SK-N-SH treated with all-trans-retinoic acid at 6 μM for 48 hours (cell line): ENCODE results near the gene MRPL28.

Source experiments
- ARNTL ChIP-seq: fragments of 450-650 bp; formaldehyde crosslinking; IDR thresholded peaks from 2 replicates; pipeline ENCODE4 v1.5.0; 2020; ENCODE audit warnings: low read depth, mild to moderate bottlenecking, moderate library complexity, borderline replicate concordance
- CSDC2 ChIP-seq: fragments of 250-450 bp; sonication (Bioruptor Pico); IDR thresholded peaks from 2 replicates; pipeline ENCODE4 v1.5.0; 2020; ENCODE audit warnings: mild to moderate bottlenecking, moderate library complexity
- ESRRG ChIP-seq: fragments of 250-450 bp; sonication (Bioruptor Pico); IDR thresholded peaks from 2 replicates; pipeline ENCODE4 v1.6.1; 2021; ENCODE audit warnings: mild to moderate bottlenecking
- TF ChIP-seq, protein P1 (sequence below): fragments of 250-450 bp; sonication (Bioruptor Pico); IDR thresholded peaks from 2 replicates; pipeline ENCODE4 v1.5.0; 2020; ENCODE audit warnings: mild to moderate bottlenecking, moderate library complexity
- TF ChIP-seq, protein P2 (sequence below): fragments of 250-450 bp; sonication (Bioruptor Pico); IDR thresholded peaks from 2 replicates; pipeline ENCODE4 v1.5.1; 2020; ENCODE audit warnings: low read depth, mild to moderate bottlenecking, moderate library complexity

DNA sequence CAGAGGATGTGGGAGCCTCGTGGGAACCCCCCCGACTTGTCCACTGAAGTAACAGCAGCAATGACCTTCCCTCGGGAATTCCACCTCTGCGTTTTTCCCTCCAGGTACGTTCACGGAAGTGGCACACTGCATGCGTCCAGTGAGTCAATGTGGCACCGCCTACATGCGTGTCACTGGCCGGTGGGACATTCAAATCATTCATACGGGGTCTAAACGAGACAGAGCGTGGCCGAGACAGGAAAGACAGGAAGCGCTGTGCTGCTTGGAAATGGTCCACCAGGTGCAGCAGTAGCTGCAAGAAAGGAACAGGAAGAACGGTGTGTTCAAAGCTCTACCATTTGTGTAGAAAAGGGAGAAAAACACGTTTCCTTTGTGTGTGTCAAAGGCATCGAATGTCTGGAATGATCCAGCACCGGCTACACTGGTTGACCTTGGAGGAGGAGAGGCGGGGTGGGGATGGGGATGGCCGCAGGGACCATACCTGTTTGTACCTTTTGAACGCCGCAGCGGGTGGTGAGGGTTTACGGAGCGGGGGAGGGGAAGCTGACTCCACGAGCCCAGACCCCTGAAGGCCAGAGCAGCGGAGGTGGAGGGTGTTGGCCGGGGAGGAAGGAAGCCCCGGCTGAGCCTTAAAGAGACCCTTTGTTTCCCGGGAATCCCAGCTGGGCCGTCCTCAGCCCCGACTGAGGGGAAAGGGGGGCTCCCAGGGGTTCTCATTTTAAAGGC lies 13.2 kb upstream of the MRPL28 start:
- no peak for TF ChIP-seq CSDC2 (CRISPR knock-in tag)
- TF ChIP-seq, protein P1, sequence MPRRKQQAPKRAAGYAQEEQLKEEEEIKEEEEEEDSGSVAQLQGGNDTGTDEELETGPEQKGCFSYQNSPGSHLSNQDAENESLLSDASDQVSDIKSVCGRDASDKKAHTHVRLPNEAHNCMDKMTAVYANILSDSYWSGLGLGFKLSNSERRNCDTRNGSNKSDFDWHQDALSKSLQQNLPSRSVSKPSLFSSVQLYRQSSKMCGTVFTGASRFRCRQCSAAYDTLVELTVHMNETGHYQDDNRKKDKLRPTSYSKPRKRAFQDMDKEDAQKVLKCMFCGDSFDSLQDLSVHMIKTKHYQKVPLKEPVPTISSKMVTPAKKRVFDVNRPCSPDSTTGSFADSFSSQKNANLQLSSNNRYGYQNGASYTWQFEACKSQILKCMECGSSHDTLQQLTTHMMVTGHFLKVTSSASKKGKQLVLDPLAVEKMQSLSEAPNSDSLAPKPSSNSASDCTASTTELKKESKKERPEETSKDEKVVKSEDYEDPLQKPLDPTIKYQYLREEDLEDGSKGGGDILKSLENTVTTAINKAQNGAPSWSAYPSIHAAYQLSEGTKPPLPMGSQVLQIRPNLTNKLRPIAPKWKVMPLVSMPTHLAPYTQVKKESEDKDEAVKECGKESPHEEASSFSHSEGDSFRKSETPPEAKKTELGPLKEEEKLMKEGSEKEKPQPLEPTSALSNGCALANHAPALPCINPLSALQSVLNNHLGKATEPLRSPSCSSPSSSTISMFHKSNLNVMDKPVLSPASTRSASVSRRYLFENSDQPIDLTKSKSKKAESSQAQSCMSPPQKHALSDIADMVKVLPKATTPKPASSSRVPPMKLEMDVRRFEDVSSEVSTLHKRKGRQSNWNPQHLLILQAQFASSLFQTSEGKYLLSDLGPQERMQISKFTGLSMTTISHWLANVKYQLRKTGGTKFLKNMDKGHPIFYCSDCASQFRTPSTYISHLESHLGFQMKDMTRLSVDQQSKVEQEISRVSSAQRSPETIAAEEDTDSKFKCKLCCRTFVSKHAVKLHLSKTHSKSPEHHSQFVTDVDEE, result no peak
- no peak for TF ChIP-seq ESRRG (CRISPR knock-in tag)
- TF ChIP-seq ARNTL (CRISPR knock-in tag), result no peak
- TF ChIP-seq, protein P2, sequence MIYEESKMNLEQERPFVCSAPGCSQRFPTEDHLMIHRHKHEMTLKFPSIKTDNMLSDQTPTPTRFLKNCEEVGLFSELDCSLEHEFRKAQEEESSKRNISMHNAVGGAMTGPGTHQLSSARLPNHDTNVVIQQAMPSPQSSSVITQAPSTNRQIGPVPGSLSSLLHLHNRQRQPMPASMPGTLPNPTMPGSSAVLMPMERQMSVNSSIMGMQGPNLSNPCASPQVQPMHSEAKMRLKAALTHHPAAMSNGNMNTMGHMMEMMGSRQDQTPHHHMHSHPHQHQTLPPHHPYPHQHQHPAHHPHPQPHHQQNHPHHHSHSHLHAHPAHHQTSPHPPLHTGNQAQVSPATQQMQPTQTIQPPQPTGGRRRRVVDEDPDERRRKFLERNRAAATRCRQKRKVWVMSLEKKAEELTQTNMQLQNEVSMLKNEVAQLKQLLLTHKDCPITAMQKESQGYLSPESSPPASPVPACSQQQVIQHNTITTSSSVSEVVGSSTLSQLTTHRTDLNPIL (CRISPR knock-in tag), result no peak
